Epithelial cell of esophagus (primary cell): ENCODE measurements around the gene SRXN1.
"Not testable (repeated sequence)": the region's sequence is repeated elsewhere in the genome, so short reads cannot be mapped to it uniquely, and the experiment has no call there.

Experiments used
- DNase-seq: peaks from one replicate; pipeline ENCODE4 v3.0.0; 2010; ENCODE audit warnings: low read depth
- H3K4me3 ChIP-seq: 2 replicates; pipeline ENCODE4 v1.5.1; 2011; ENCODE audit warnings: mild to moderate bottlenecking, low read length, control low read depth
- TF ChIP-seq, protein P1 (sequence below): IDR thresholded peaks from 2 replicates; pipeline ENCODE4 v1.5.1; 2011; ENCODE audit warnings: low read depth, mild to moderate bottlenecking, low read length, control low read depth, inconsistent platforms; ENCODE audit not compliant: insufficient read depth; ENCODE audit errors: missing control alignments

SRXN1 gene

DNA sequence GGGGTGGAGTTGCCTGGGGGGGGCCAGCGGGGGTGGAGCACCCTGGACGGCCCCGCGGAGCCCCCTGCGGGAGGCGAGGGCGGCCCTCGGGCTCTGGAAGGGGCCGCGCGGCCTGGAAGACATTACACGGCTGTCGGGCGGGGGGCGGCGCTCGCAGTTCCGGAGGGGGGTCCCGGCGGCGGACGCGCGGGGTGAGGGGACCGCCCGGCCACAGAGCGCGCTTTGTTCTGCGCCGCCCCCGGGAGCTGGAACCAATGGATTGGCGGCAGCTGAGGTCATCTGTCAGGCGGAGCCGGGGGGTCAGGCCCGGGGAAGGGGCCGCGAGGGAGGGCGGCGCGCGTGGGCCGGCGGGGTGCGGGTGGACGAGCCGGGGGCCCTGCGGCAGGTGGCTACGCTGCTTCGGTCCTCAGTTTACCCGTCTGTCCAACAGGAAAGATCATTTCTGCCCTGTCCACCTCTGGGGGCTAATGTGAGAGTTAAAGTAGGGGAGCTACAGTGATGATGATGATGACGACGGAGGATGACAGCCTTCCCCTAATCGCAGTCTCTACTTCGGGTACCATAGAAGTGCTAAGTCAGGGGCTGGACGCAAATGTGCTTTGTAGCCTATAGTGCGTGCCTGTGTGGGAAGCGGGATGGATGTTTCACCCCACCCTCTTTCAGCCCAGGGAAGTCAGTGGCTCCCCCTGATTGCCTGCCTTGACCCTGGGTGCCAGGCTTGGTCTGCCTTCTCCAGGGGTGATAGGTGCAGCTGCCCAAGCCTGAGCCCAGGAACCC lies 10.4 kb downstream of the SRXN1 start:
- no peak overlapping the region for H3K4me3 ChIP-seq

DNA sequence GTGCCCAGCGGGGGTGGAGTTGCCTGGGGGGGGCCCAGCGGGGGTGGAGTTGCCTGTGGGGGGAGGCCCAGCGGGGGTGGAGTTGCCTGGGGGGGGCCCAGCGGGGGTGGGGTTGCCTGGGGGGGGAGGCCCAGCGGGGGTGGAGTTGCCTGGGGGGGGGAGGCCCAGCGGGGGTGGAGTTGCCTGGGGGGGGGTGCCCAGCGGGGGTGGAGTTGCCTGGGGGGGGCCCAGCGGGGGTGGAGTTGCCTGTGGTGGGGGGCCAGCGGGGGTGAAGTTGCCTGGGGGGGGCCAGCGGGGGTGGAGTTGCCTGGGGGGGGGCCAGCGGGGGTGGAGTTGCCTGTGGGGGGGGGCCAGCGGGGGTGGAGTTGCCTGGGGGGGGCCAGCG lies 11.0 kb downstream of the SRXN1 start:
- not testable (repeated sequence) for DNase-seq, H3K4me3 ChIP-seq

More for the DNA sequence above, 10.4 kb downstream of the SRXN1 start:
- DNase-seq: no peak
- TF ChIP-seq, protein P1, sequence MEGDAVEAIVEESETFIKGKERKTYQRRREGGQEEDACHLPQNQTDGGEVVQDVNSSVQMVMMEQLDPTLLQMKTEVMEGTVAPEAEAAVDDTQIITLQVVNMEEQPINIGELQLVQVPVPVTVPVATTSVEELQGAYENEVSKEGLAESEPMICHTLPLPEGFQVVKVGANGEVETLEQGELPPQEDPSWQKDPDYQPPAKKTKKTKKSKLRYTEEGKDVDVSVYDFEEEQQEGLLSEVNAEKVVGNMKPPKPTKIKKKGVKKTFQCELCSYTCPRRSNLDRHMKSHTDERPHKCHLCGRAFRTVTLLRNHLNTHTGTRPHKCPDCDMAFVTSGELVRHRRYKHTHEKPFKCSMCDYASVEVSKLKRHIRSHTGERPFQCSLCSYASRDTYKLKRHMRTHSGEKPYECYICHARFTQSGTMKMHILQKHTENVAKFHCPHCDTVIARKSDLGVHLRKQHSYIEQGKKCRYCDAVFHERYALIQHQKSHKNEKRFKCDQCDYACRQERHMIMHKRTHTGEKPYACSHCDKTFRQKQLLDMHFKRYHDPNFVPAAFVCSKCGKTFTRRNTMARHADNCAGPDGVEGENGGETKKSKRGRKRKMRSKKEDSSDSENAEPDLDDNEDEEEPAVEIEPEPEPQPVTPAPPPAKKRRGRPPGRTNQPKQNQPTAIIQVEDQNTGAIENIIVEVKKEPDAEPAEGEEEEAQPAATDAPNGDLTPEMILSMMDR: no peak

DNA sequence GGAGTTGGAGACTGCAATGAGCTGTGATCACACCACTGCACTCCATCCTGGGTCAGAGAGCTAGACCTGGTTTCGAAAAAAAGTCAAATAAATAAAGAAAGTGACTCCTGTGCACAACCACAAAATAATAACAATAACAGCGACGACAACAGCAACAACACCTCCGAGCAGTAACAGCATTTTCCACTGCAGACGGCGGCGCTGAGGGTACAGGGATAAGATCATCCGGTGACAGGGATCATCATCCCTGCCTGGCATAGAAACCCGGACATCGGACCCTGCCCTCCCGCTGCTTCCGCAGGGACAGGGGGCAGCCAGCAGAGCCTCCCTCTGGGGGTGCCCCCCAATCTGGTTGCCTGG lies 11.5 kb downstream of the SRXN1 start:
- H3K4me3 ChIP-seq: no peak overlapping the region
- TF ChIP-seq, protein P1: no peak
- DNase-seq: no peak

DNA sequence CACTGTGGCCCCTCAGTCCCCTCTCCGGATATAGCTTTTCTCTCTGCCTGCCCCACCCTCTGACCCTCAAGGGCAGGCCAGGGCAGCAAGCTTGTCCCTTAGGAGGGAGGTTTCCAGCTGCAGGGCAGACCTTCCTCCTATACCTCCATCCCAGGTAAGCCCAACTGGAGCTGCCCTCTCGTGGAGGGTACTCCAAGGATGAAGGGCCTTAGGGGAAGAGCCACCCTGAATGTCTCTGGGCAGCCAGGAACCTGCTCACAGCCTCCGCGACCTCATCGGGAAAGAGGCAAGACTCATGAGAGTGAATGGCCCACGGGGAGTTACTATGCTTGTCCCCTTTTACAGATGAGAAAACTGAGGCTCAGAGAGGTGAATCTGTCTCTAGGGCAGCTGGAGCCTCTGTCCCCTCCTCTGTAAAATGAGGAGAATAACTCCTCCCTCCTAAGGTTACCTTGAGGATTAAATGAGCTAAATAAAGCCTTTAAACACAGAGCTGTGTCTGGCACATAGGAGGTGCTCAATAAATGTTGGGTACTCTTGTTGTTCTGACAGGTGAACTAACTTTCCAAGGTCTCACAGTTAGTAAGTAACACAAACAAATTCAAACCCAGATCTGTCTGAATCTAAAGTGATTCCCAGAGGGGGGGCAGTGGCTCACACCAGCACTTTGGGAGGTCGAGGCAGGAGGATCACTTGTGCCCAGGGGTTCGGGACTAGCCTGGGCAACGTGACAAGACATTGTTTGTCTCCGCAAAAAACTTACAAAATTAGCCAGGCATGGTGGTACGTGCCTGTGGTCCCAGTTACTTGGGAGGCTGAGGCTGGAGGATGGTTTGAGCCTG lies 12.1 kb downstream of the SRXN1 start:
- DNase-seq: no peak
- TF ChIP-seq, protein P1: no peak
- no peak overlapping the region for H3K4me3 ChIP-seq

DNA sequence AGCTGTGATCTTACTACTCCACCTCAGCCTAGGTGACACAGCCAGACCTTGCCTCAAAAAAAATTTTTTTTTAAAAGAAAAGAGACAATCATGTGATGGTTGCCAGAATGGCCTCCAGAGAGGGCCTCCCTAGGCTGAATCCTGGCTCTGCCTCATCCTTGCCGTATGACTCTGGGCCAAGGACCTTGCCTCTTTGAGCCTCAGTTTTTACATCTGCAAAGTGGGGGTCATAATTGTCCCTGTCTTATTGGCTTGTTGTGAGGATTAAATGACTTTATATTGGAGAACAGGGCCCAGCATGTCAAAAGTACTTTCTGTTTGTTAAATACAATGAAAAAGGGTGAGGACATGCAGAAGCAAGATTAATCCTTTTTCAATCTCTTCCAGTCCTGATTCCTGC lies 14.4 kb downstream of the SRXN1 start:
- DNase-seq: no peak
- H3K4me3 ChIP-seq: no peak overlapping the region
- TF ChIP-seq, protein P1: no peak

DNA sequence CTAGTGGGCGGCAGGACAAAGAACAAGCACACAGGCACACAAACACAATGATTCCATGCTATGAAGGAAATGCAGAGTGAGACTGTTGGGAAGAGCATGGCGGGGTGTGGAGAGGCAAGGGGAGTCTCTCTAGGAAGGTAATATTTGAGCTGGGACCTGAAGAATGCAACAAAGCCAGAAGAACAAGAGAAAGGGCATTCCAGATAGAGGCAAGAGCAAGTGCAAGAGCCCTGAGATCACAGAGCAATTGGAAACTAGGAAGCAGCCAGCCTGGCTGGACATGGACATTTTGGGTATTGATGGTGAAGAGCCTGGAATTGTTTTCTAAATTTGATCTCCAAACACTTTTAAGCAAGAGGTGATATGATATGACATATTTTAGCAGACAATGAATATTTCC lies 15.4 kb downstream of the SRXN1 start:
- DNase-seq: no peak
- no peak overlapping the region for H3K4me3 ChIP-seq

DNA sequence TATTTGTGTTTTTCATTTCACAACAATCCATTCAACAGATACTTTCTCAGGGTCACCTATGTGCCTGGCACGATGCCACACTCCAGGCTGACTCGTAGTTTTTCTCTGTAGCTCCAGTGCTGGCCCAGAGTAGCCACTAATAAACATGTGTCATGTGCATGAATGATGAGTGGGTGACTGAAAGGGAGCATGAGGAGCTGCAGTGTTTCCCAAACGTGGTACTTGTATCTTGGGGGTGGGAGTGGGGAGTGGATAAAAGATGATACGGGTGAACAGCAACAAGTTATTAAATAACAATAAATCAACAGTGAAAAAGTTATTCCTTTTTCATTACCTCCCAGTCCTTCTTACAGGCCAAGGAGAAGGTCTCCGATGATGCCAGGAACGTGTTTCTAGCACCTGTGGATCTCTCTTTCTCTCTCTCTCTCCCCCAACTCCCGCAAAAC lies 17.1 kb downstream of the SRXN1 start:
- peak; percentile 21 for DNase-seq
- TF ChIP-seq, protein P1: no peak
- no peak overlapping the region for H3K4me3 ChIP-seq

More for the DNA sequence above, 15.4 kb downstream of the SRXN1 start:
- TF ChIP-seq, protein P1: no peak
